Cardiac muscle cell (in vitro differentiated cells and primary cell): ENCODE measurements around the gene FAM107B. TPM values are rescaled to one million over a fixed set of nuclear protein-coding genes. Genes with fewer than 3 reads are reported as not detected.

Experiments used
- DNase-seq, 2 donors: peaks; one replicate each; pipeline versions ENCODE4 v3.0.0 to v3.0.0-alpha.2; 2010 to 2017; ENCODE audit warnings: low read depth in 1 of 2, low spot score in 1 of 2
- H3K27ac ChIP-seq: fragments of 200-600 bp; sonication (generic); 2 replicates; pipeline ENCODE4 v1.5.1; 2016
- H3K27me3 ChIP-seq: fragments of 200-600 bp; sonication (generic); 2 replicates; pipeline ENCODE4 v1.6.0; 2016; ENCODE audit warnings: control low read depth
- H3K36me3 ChIP-seq: fragments of 200-600 bp; sonication (generic); 2 replicates; pipeline ENCODE4 v1.5.1; 2016; ENCODE audit warnings: control low read depth
- H3K4me1 ChIP-seq: fragments of 200-600 bp; sonication (generic); 2 replicates; pipeline ENCODE4 v1.8.1; 2017; ENCODE audit warnings: low read depth, mild to moderate bottlenecking, mixed run types
- H3K4me3 ChIP-seq: fragments of 200-600 bp; sonication (generic); 2 replicates; pipeline ENCODE4 v1.5.1; 2016; ENCODE audit warnings: mild to moderate bottlenecking
- H3K9me3 ChIP-seq: fragments of 200-600 bp; sonication (generic); 2 replicates; pipeline ENCODE4 v1.5.1; 2017; ENCODE audit warnings: low read depth, mild to moderate bottlenecking, control low read depth
- CTCF ChIP-seq: IDR thresholded peaks from 2 replicates; pipeline ENCODE4 v1.5.1; 2012; ENCODE audit warnings: low read depth, mild to moderate bottlenecking, low read length
- polyA plus RNA-seq: library from polyadenylated mRNA; unstranded; fragments of >200 nt; fragmentation: Nextera tagmentation; extraction: Ambion mirVana; gene quantifications from 2 replicates; pipeline ENCODE4 v1.2.1, GENCODE V29; 2016
- total RNA-seq: library from RNA; depleted of rRNA; stranded (reverse); fragments of >200 nt; gene quantifications from 2 replicates; pipeline ENCODE4 v1.2.3, GENCODE V29; 2016

FAM107B gene
- total and polyA plus RNA-seq, 2 experiments from 2014 or later, result 6.0 to 9.6 TPM

DNA sequence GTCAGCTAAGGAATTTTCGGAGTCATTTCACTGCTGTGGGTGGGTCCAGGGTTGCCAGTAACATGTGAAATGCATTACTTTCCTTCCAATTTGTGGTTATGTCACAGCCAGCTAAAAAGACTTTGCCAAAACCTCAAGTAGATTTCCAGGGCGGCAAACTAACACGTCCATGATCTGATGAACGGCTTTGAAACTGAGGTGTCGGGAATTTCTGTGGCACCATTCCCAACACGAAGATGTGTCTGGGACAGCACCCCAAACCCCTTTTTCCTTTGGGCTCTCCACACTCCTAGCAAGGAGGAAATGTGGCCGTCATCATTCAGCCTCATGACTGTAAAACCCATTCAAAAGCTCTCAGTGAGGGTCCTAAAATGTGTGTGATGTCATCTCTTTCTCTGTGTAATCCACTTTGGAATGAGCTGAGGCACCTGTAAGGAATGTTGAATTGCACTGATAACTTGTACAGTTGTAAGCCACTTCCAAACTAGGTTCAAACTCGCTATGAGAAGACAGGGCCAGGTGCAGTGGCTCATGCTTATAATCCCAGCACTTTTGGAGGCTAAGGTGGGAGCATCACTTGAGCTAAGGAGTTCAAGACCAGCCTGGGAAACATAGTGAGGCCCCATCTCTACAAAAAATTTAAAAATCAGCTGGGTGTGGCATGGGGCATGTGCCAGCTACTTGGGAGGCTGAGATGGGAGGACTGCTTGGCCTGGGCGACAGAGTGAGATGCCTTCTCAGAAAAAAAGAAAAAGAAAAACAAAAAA lies 297.9 kb downstream of the FAM107B start:
- H3K27me3 ChIP-seq, result no peaks in the 10 kb centered on the region
- peak in 1 of 2 donors; percentile 34 for DNase-seq

GRCh38 chr10:14476006-14476405 lies 298.7 kb downstream of the FAM107B start:
- no peak overlapping the region for H3K4me3 ChIP-seq
- H3K4me1 ChIP-seq, result no peaks in the 10 kb centered on the region
- H3K9me3 ChIP-seq, result no peaks in the 10 kb centered on the region
- H3K27me3 ChIP-seq, result no peaks in the 10 kb centered on the region
- no peak for TF ChIP-seq CTCF
- H3K27ac ChIP-seq, result no peak overlapping the region
- no peaks in the 10 kb centered on the region for H3K36me3 ChIP-seq
- DNase-seq, result no peak

More for the DNA sequence above, 297.9 kb downstream of the FAM107B start:
- Histone ChIP-seq H3K27ac (no peak overlapping the region), H3K36me3 (no peaks in the 10 kb centered on the region), H3K4me3 (no peak overlapping the region), H3K4me1 (no peaks in the 10 kb centered on the region), H3K9me3 (no peaks in the 10 kb centered on the region)
- no peak for TF ChIP-seq CTCF

DNA sequence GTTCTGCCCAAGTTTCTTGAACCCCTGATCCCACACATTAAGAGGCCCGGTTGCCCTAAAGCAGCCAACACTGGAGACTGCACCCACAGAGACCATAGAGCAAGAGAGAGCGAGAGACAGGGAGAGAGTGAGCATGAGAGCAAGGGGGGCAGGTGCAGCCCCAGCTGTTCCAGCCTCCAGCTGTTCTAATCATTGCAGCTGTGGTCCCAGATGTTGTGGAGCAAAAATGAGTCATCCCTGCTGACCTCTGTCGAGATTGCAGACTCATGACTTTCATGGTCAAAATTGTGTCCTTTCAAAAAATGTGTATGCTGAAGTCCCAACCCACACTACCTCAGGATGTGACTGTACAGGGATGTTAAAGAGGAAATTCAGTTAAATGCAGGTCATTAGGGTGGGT lies 300.0 kb downstream of the FAM107B start:
- Histone ChIP-seq H3K36me3 (no peaks in the 10 kb centered on the region), H3K4me1 (no peaks in the 10 kb centered on the region), H3K27ac (no peak overlapping the region), H3K9me3 (no peaks in the 10 kb centered on the region), H3K4me3 (no peak overlapping the region), H3K27me3 (no peaks in the 10 kb centered on the region)
- no peak for TF ChIP-seq CTCF
- DNase-seq, result peak in 1 of 2 donors; percentile 9

- no peaks in the 10 kb centered on the region for H3K9me3 ChIP-seq
- H3K27ac ChIP-seq, result no peak overlapping the region
- no peaks in the 10 kb centered on the region for H3K4me1 ChIP-seq
- no peaks in the 10 kb centered on the region for H3K36me3 ChIP-seq
- no peaks in the 10 kb centered on the region for H3K27me3 ChIP-seq
- no peak for DNase-seq
- no peak for TF ChIP-seq CTCF
- no peak overlapping the region for H3K4me3 ChIP-seq
Observed at GRCh38 chr10:14470920-14471319, 303.8 kb downstream of the FAM107B start.

DNA sequence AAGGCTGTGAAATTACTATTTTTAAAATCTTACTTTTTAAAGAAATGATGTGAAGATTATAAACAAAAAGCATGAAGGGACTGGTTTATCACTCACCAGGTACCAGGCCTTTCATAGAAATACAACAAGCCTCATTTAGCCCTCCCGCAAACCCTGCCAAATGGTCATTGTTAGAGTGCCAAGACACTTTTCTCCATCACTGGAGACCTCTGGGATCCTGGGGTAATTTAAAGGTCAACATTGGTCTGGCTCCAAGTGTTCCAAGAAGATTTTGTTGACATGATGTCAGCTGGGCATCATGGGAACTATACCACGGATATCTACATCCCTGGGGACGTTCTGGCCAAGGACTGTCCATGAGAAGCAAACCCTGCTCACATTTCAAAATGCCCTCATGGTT lies 306.0 kb downstream of the FAM107B start:
- no peak for TF ChIP-seq CTCF
- Histone ChIP-seq H3K9me3 (no peaks in the 10 kb centered on the region), H3K36me3 (no peaks in the 10 kb centered on the region), H3K4me1 (no peaks in the 10 kb centered on the region), H3K27me3 (no peaks in the 10 kb centered on the region), H3K4me3 (no peak overlapping the region), H3K27ac (no peak overlapping the region)
- DNase-seq, result no peak

Other genes starting within 250 kb of the FAM107B start
- gene CDNF, start 63.1 kb upstream of the FAM107B start, total RNA-seq, result 0.74 and 4.1 TPM in 2 replicates
- 1.4 and 2.9 TPM in 2 replicates for gene CDNF, start 63.1 kb upstream of the FAM107B start, polyA plus RNA-seq
- 14.0 and 14.2 TPM in 2 replicates for gene HSPA14, start 63.4 kb upstream of the FAM107B start, total RNA-seq
- gene HSPA14, start 63.4 kb upstream of the FAM107B start, polyA plus RNA-seq, result 19.3 and 22.3 TPM in 2 replicates
- 16.0 and 16.7 TPM in 2 replicates for gene MSANTD7, start 63.4 kb upstream of the FAM107B start, total RNA-seq
- gene MSANTD7, start 63.4 kb upstream of the FAM107B start, polyA plus RNA-seq, result 8.0 and 10.1 TPM in 2 replicates
- gene SUV39H2, start 104.0 kb upstream of the FAM107B start, total RNA-seq, result 6.9 and 10.6 TPM in 2 replicates
- gene SUV39H2, start 104.0 kb upstream of the FAM107B start, polyA plus RNA-seq, result 12.4 and 20.4 TPM in 2 replicates
- 7.6 and 8.2 TPM in 2 replicates for gene DCLRE1C, start 179.2 kb upstream of the FAM107B start, total RNA-seq
- gene DCLRE1C, start 179.2 kb upstream of the FAM107B start, polyA plus RNA-seq, result 14.8 and 16.6 TPM in 2 replicates
- gene MEIG1, start 184.5 kb upstream of the FAM107B start, total RNA-seq, result 1.2 TPM in 1 of 2 replicates, not detected in the other
- gene MEIG1, start 184.5 kb upstream of the FAM107B start, polyA plus RNA-seq, result 3.0 and 4.2 TPM in 2 replicates